ENCODE measurements around the gene TMEM82. TPM values are rescaled to one million over a fixed set of nuclear protein-coding genes. Genes with fewer than 3 reads are reported as not detected.
"Not testable (repeated sequence)": the region's sequence is repeated elsewhere in the genome, so short reads cannot be mapped to it uniquely, and the experiment has no call there.

The TMEM82 gene
- total RNA-seq, result not detected
- not detected for polyA plus RNA-seq (ENCODE audit: insufficient read depth, low read depth, low replicate concordance)
- long read RNA-seq, donor 1, result 0 reads
- long read RNA-seq, donor 2, result 0 reads

DNA sequence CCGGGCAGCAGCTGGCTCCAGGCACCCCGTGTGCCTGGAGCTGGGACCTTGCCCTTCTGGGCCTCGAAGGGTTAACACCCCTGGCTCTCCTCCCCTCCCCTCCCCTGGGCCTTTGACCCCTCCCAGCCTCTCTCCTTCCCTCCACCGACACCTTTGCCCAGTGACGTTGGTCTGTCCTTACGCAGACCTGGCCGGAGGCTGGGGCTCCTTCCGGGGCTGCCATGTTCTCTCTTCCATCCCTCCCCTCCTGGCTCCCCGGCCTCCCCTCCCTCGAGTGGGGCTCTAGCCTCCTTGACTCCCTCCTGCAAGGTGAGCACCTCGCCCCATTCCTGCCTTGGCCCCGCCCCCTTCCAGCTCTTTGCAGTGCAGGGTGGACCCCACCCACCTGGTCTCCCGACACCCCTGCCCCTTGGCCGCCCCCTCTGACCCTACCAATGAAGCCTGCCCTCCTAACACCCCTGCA is at the start of gene TMEM82:
Gene TMEM82, plus strand, starts transcription at position 161 of the 463 bp plus-strand sequence. Its CDS starts 61 bp downstream, at position 222.
- H3K27me3 ChIP-seq, result no peaks in the 10 kb centered on the region
- 47 to 65% methylated on average over 11 to 14 of the region's 14 CpGs for WGBS, 2 donors
- H3K9me3 ChIP-seq, result no peaks in the 10 kb centered on the region
- no peaks in the 10 kb centered on the region for H3K36me3 ChIP-seq (ENCODE audit: low read depth, missing control alignments)
- no peak for DNase-seq
- H3K4me3 ChIP-seq, result no peak within 1 kb of the TSS
- peaks cover 3% of the 10 kb centered on the region for H3K4me1 ChIP-seq
- no peak for TF ChIP-seq POLR2A (IDR thresholded peaks at IDR 0.05)
- TF ChIP-seq, protein P1, sequence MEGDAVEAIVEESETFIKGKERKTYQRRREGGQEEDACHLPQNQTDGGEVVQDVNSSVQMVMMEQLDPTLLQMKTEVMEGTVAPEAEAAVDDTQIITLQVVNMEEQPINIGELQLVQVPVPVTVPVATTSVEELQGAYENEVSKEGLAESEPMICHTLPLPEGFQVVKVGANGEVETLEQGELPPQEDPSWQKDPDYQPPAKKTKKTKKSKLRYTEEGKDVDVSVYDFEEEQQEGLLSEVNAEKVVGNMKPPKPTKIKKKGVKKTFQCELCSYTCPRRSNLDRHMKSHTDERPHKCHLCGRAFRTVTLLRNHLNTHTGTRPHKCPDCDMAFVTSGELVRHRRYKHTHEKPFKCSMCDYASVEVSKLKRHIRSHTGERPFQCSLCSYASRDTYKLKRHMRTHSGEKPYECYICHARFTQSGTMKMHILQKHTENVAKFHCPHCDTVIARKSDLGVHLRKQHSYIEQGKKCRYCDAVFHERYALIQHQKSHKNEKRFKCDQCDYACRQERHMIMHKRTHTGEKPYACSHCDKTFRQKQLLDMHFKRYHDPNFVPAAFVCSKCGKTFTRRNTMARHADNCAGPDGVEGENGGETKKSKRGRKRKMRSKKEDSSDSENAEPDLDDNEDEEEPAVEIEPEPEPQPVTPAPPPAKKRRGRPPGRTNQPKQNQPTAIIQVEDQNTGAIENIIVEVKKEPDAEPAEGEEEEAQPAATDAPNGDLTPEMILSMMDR (IDR thresholded peaks at IDR 0.05), result no peak
- no peak within 1 kb of the TSS for H3K27ac ChIP-seq
- intact Hi-C loops (cut with DNase I; ENCODE audit: low total_unique reads), result no loop called here

DNA sequence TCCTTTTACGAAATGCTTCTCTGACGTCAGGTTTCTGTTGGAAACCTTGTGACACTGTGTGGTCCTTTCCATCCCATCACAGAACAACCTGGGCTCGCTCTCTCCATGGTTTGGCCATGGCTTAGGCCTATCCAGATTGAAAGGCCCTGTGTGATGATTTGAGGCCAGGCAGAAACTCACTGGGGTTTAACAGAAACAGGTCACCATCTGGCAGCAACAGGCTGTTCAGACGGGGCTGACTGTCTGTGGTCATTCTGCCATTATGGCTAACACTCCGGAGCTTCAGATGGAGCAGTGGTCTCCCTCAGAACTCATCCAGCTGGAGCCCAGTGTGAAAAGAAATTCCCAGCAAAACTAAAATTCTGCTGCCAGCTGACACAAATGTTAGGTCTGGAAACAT is 48.9 kb upstream of the TMEM82 start:
- H3K4me3 ChIP-seq, result no peak overlapping the region
- TF ChIP-seq, protein P1 (IDR thresholded peaks at IDR 0.05), result no peak
- TF ChIP-seq POLR2A (IDR thresholded peaks at IDR 0.05), result no peak
- H3K9me3 ChIP-seq, result no peaks in the 10 kb centered on the region
- no peaks in the 10 kb centered on the region for H3K36me3 ChIP-seq (ENCODE audit: low read depth, missing control alignments)
- no peak overlapping the region for H3K27ac ChIP-seq
- no peaks in the 10 kb centered on the region for H3K27me3 ChIP-seq
- WGBS, 2 donors, result 75 to 79% methylated on average over 5 of the region's 5 CpGs
- no peak for DNase-seq
- intact Hi-C loops (cut with DNase I; ENCODE audit: low total_unique reads), result no loop called here
- peaks cover 12% of the 10 kb centered on the region for H3K4me1 ChIP-seq

- 57 to 63% methylated on average over 10 of the region's 10 CpGs for WGBS, 2 donors
Observed at GRCh38 chr1:15696956-15697521, 45.3 kb upstream of the TMEM82 start.

DNA sequence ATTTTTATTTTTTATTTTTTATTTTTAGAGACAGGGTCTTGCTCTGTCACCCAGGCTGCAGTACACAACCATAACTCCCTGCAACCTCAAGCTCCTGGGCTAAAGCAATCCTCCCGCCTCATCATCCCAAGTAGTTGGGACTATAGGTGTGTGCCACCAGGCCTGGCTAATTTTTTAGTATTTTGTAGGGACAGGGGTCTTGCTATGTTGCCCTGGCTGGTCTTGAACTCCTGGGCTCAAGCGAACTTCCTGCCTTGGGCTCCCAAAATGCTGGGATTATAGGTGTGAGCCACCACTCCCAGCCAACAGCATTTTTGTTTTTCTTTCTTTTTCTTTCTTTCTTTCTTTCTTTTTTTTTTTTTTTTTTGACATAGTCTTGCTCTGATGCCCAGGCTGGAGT is 44.1 kb upstream of the TMEM82 start:
- Histone ChIP-seq H3K4me3 (no peak overlapping the region), H3K27me3 (no peaks in the 10 kb centered on the region), H3K27ac (no peak overlapping the region), H3K36me3 (ENCODE audit: low read depth, missing control alignments) (no peaks in the 10 kb centered on the region), H3K9me3 (no peaks in the 10 kb centered on the region), H3K4me1 (peaks cover 14% of the 10 kb centered on the region)
- TF ChIP-seq, protein P1 (IDR thresholded peaks at IDR 0.05), result no peak
- TF ChIP-seq POLR2A (IDR thresholded peaks at IDR 0.05), result no peak
- intact Hi-C loops (cut with DNase I; ENCODE audit: low total_unique reads), result no loop called here
- WGBS, 2 donors, result 78 to 100% methylated on average over 2 of the region's 2 CpGs
- DNase-seq, result no peak

More at GRCh38 chr1:15696956-15697521, 45.3 kb upstream of the TMEM82 start:
- no peak for DNase-seq
- Histone ChIP-seq H3K36me3 (ENCODE audit: low read depth, missing control alignments) (no peaks in the 10 kb centered on the region), H3K27ac (no peak overlapping the region), H3K4me1 (peaks cover 9% of the 10 kb centered on the region), H3K27me3 (no peaks in the 10 kb centered on the region), H3K4me3 (no peak overlapping the region), H3K9me3 (no peaks in the 10 kb centered on the region)
- intact Hi-C loops (cut with DNase I; ENCODE audit: low total_unique reads), result no loop called here
- TF ChIP-seq, protein P1 (IDR thresholded peaks at IDR 0.05), result no peak
- TF ChIP-seq POLR2A (IDR thresholded peaks at IDR 0.05), result no peak

DNA sequence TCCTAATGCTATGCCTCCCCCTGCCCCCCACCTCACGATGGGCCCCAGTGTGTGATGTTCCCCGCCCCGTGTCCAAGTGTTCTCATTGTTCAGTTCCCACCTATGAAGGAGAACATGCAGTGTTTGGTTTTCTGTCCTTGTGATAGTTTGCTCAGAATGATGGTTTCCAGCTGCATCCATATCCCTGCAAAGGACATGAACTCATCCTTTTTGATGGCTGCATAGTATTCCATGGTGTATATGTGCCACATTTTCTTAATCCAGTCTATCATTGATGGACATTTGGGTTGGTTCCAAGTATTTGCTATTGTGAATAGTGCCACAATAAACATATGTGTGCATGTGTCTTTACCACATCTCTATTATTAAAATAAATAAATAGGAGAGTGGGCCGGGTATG is 43.0 kb upstream of the TMEM82 start:
- peaks cover 26% of the 10 kb centered on the region for H3K4me1 ChIP-seq
- 97 to 98% methylated on average over 4 of the region's 4 CpGs for WGBS, 2 donors
- H3K9me3 ChIP-seq; DNase-seq; H3K27me3 ChIP-seq; H3K4me3 ChIP-seq; H3K27ac ChIP-seq; intact Hi-C loops (cut with DNase I; ENCODE audit: low total_unique reads); H3K36me3 ChIP-seq (ENCODE audit: low read depth, missing control alignments): not testable (repeated sequence)
